HG03439 (cell line): ENCODE data around the gene TUSC2.
"Not testable (repeated sequence)": the region's sequence is repeated elsewhere in the genome, so short reads cannot be mapped to it uniquely, and the experiment has no call there.

Experiments used
- ATAC-seq: cut with Tn5 transposase; IDR thresholded peaks from one replicate; pipeline ENCODE4 v1.9.1; 2021; ENCODE audit warnings: mild to moderate bottlenecking, moderate library complexity; ENCODE audit not compliant: unreplicated experiment

TUSC2 gene

DNA sequence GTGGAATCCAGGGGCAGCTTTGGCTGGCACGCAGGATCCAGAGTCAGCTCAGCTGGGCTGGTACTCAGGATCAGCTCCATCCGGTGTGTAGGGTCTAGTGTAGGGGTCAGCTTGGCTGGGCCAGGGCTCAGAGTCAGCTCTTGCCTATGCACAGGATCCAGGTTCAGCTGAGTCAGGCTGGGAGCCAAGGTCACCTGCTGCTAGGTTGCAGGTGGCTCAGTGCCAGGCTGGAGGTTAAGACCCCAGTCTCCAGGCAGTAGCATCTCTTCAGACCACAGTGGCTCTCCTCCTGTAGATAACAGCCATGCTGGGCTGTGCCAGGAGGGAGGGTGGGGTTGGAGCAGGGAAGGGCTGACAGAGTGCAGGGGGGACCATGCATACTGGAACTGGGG, 30.6 kb downstream of the TUSC2 start:
- ATAC-seq, result no peak

GRCh38 chr3:50296721-50297383, 31.2 kb downstream of the TUSC2 start:
- no peak for ATAC-seq

- ATAC-seq, result no peak
These were observed 32.2 kb downstream of the TUSC2 start for GRCh38 chr3:50295553-50296431.

- ATAC-seq, result no peak
These were observed 33.3 kb downstream of the TUSC2 start for GRCh38 chr3:50294492-50295403.

DNA sequence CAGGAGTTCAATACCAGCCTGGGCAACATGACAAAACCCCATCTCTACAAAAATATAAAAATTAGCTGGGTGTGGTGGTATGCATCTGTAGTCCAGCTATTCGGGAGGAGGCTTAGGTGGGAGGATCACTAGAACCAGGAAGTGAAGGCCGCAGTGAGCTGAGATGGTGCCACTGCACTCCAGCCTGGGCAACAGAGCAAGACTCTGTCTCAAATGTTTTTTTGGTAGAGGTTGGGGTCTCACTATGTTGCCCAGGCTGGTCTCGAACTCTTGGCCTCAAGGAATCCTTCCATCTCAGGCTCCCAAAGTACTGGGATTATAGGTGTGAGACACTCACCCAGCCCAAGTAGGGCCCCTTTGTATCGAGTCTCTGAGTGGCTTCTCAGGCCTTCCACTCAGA, 33.9 kb downstream of the TUSC2 start:
- ATAC-seq, result no peak

- ATAC-seq, result no peak
These were observed 34.8 kb downstream of the TUSC2 start for GRCh38 chr3:50293079-50293801.

- peak; percentile 90 for ATAC-seq
These were observed 35.6 kb downstream of the TUSC2 start, which contains the start of gene IFRD2 for GRCh38 chr3:50292159-50293078. IFRD2 (minus strand) TSS chr3:50292429; CDS start chr3:50292274, 155 bp downstream.

DNA sequence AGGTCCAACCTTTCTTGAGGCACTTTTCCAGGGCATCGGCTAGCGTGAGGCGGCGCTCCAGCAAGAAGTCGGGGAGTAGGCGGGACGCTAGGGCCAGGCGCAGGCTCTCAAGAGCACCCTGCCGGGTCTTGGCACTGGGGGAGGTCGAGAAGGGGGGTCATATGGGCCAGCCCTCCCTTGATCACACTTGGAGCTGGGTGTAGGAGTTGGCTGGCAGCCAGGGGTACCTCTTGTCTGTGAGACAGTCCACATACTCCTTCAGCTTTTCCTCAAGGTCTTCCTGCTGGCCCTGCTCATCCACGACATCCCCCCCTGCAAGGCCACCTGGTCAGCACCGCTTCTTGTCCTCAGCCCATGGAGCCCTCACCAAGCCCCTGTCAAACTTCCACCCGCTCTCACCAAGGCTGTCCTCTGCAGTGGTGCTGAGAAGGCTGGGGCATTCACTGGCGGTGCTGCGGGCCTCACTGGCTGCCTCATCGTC, 37.8 kb downstream of the TUSC2 start:
- no peak for ATAC-seq

DNA sequence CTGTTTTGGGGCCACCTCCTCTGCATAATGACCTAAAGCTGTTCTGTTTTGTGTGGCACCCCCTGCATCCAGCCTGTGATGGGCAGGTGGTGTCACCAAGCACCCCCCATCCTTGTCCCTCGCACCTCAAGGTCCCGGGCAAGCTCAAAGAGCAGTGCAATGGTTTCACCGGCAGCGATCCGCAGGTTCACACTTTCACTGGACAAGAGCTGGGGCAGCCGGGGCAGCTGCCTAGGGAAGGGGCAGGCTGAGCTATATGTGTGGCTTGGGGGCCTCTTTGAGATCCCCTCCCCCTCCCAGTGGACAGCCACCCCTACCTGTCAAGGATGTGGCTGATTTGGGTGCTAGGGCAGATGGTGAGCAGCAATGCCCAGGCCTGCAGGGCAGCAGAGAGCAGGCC, 38.9 kb downstream of the TUSC2 start:
- no peak for ATAC-seq

DNA sequence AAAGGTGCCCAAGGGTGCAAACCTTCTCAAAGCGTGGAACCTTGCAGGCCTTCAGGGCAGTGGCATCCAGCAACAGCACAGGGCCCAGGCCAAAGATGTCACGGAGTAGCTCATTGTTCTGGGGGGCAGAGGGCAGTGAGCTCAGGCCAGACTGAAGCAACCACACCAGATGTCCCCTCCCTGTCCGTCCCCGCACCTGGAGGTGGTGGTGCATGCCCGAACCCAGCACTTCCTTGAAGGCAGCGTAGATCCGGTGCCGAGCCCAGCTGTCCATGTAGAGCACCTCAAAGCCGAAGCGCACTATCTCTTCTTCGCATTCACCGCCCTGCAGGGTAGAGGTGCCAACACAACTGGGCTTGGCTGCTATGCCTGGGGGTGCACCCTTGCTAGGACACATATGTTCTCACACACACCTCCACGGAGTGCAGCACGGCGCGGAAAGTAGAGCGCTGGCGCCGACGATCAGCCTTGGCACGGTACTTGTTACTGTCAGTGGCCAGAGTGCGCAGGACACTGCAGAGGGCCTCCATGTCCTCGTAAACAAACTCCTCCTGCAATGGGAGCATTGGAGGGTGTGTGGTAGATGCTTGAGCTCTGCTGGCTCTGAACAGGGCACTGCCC, 39.5 kb downstream of the TUSC2 start:
- no peak for ATAC-seq

- ATAC-seq, result no peak
These were observed 40.8 kb downstream of the TUSC2 start for GRCh38 chr3:50287262-50287661.

- ATAC-seq, result no peak
These were observed 41.4 kb downstream of the TUSC2 start for GRCh38 chr3:50286322-50287227.

- not testable (repeated sequence) for ATAC-seq
These were observed 43.9 kb downstream of the TUSC2 start for GRCh38 chr3:50284121-50284520.

DNA sequence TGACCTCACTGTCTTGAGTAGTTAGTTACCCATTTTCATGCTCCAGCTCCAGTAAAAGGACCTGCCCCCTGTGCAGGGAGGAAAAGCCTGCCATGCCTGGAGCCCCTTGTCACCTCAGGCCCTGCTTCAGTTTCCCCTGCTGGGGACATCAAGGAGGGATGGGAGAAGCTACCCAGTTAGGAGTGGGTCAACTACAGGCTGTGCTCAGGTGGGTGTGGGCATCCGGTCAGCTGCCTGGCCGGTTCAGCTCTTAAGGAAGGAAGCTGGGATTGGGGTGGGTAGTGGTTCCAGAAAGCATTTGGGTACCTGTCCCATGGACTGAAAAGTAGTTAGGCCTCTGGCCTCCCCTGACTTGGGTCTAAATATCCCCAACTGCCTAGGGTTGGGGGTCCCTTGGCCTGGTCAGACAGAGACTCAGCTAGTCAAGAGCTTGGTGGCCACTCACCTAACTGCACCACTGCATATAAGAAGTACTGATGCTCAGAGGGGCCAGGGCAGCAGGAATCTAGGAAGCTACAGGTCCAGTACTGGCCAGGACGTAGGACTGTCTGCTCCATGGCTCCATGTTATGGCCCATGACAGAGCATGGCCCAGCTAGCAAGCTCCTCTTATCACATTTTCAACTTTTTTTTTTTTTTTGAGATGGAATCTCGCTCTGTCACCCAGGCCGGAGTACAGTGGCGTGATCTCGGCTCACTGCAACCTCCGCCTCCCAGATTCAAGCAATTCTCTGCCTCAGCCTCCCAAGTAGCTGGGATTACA, 48.6 kb downstream of the TUSC2 start:
- no peak for ATAC-seq

GRCh38 chr3:50278880-50279224, 49.2 kb downstream of the TUSC2 start, which contains the start of gene LSMEM2:
LSMEM2 (plus strand) TSS chr3:50279087; CDS start chr3:50279114, 27 bp downstream.
- ATAC-seq, result no peak

GRCh38 chr3:50278123-50278879, 49.7 kb downstream of the TUSC2 start:
- ATAC-seq, result no peak
